Mucosa of descending colon (tissue), 3 donors: ENCODE data around the gene HPS3. TPM values are rescaled to one million over a fixed set of nuclear protein-coding genes. Genes with fewer than 3 reads are reported as not detected.
A peak's percentile ranks its signal among the peaks of the same experiment; 100 is the strongest.

Experiments used
- ATAC-seq: fragments of 200-7000 bp; cut with Tn5 transposase; one replicate; pipeline ENCODE4 v1.9.1; 2020; ENCODE audit warnings: mild to moderate bottlenecking, moderate library complexity
- DNase-seq, 3 donors: peaks; one replicate each; pipeline ENCODE4 v3.0.0-alpha.2; 2020
- H3K36me3 ChIP-seq: fragments of 200-600 bp; one replicate; pipeline ENCODE4 v1.8.0; 2021; ENCODE audit warnings: low read depth, mild to moderate bottlenecking
- H3K4me1 ChIP-seq: fragments of 200-600 bp; one replicate; pipeline ENCODE4 v1.8.0; 2021; ENCODE audit warnings: low read depth, mild to moderate bottlenecking
- H3K4me3 ChIP-seq: fragments of 200-600 bp; one replicate; pipeline ENCODE4 v1.8.0; 2021; ENCODE audit warnings: mild to moderate bottlenecking
- H3K9me3 ChIP-seq: fragments of 200-600 bp; one replicate; pipeline ENCODE4 v1.8.0; 2021; ENCODE audit warnings: mild to moderate bottlenecking
- CTCF ChIP-seq: fragments of 200-600 bp; IDR thresholded peaks from one replicate; pipeline ENCODE4 v1.8.0; 2022; ENCODE audit warnings: antibody characterized with exemption, mild to moderate bottlenecking
- intact Hi-C, 2 donors: fragments of 100-400 bp; cut with DNase I in 1 of 2; cut with micrococcal nuclease in 1 of 2; formaldehyde crosslinking; loops; one replicate each; pipeline versions ENCODE4 v1.11.0 to v1.11.1; 2022; cut with DNase I, micrococcal nuclease
- total RNA-seq, 3 donors: library from RNA; stranded (reverse); fragmentation: NEBNext Ultra II Directional in 2 of 3; extraction: Animal tissue kit (Norgen Biotek cat#: 25700) in 2 of 3; gene quantifications; one replicate each; pipeline versions ENCODE4 v1.2.1 to v1.2.4, GENCODE V29; 2021 to 2023
- donor health status: DM: no; HTN: no; CAD: no; lungs with moderate emphysema.
- donor health status: DM: no; HTN: no; CAD: no.
- donor health status: DM: no; HTN: yes; CAD: no.

HPS3 gene
- total RNA-seq, 3 donors from 2014 or later, result 14.5 to 24.2 (median 20.2) TPM

GRCh38 chr3:149114458-149114857 lies 15.0 kb upstream of the HPS3 start:
- no peaks in the 10 kb centered on the region for H3K9me3 ChIP-seq
- ATAC-seq (no peak), DNase-seq (no peak)
- no peak for TF ChIP-seq CTCF
- H3K4me1 ChIP-seq, result no peaks in the 10 kb centered on the region
- no peak overlapping the region for H3K4me3 ChIP-seq
- no peaks in the 10 kb centered on the region for H3K36me3 ChIP-seq
- intact Hi-C loops, result no loop called here

GRCh38 chr3:149115114-149115513 lies 14.3 kb upstream of the HPS3 start:
- no peak for TF ChIP-seq CTCF
- intact Hi-C loops, result no loop called here
- DNase-seq, result no peak

GRCh38 chr3:149118724-149119123 lies 10.7 kb upstream of the HPS3 start:
- ATAC-seq, result no peak
- no peak overlapping the region for H3K4me3 ChIP-seq
- no peaks in the 10 kb centered on the region for H3K9me3 ChIP-seq
- H3K36me3 ChIP-seq, result no peaks in the 10 kb centered on the region
- TF ChIP-seq CTCF, result no peak
- H3K4me1 ChIP-seq, result no peaks in the 10 kb centered on the region
- intact Hi-C loops, result no loop called here
- DNase-seq, result no peak

More at GRCh38 chr3:149115114-149115513, 14.3 kb upstream of the HPS3 start:
- Histone ChIP-seq H3K9me3 (no peaks in the 10 kb centered on the region), H3K4me1 (no peaks in the 10 kb centered on the region), H3K36me3 (no peaks in the 10 kb centered on the region), H3K4me3 (no peak overlapping the region)
- no peak for ATAC-seq

- H3K4me1 ChIP-seq, result no peaks in the 10 kb centered on the region
- H3K9me3 ChIP-seq, result no peaks in the 10 kb centered on the region
- no peak for TF ChIP-seq CTCF
- H3K36me3 ChIP-seq, result no peaks in the 10 kb centered on the region
- ATAC-seq (no peak), DNase-seq (no peak)
- intact Hi-C loops, result no loop called here
- H3K4me3 ChIP-seq, result no peak overlapping the region
Measured at GRCh38 chr3:149119466-149119865, 10.0 kb upstream of the HPS3 start.

GRCh38 chr3:149120051-149120972 lies 9.1 kb upstream of the HPS3 start:
- H3K36me3 ChIP-seq, result no peaks in the 10 kb centered on the region
- intact Hi-C loops, result loop anchor here (2.0 to 10.0 kb wide), 3 partner anchors 152 to 364 kb away; no protein-coding TSS in a partner anchor
- H3K9me3 ChIP-seq, result no peaks in the 10 kb centered on the region
- DNase-seq (peak in 1 of 3 donors; percentile 45), ATAC-seq (peak; percentile 70)
- H3K4me1 ChIP-seq, result no peaks in the 10 kb centered on the region
- H3K4me3 ChIP-seq, result no peak overlapping the region
- TF ChIP-seq CTCF, result no peak
